HG03066 (cell line): ENCODE measurements around the gene GYS1.
"Not testable (repeated sequence)": the region's sequence is repeated elsewhere in the genome, so short reads cannot be mapped to it uniquely, and the experiment has no call there.

Experiments
- ATAC-seq: cut with Tn5 transposase; IDR thresholded peaks from one replicate; pipeline ENCODE4 v1.9.1; 2021; ENCODE audit warnings: low read depth; ENCODE audit not compliant: unreplicated experiment

The GYS1 gene

GRCh38 chr19:49018388-49019241 lies 25.5 kb upstream of the GYS1 start:
- ATAC-seq = not testable (repeated sequence)

GRCh38 chr19:49017666-49018351 lies 24.7 kb upstream of the GYS1 start:
- no peak for ATAC-seq

- no peak for ATAC-seq
These were observed 24.0 kb upstream of the GYS1 start, which contains the start of gene LHB for GRCh38 chr19:49017041-49017665. TSS of gene LHB (minus strand) at chr19:49017091. CDS start at chr19:49017081, 10 bp downstream.

GRCh38 chr19:49016067-49016839 lies 23.1 kb upstream of the GYS1 start:
- ATAC-seq = no peak

- no peak for ATAC-seq
These were observed 21.8 kb upstream of the GYS1 start for GRCh38 chr19:49014870-49015255.

GRCh38 chr19:49014123-49014869 lies 21.2 kb upstream of the GYS1 start:
- no peak for ATAC-seq

- ATAC-seq = no peak
These were observed 18.1 kb upstream of the GYS1 start for GRCh38 chr19:49011194-49011593.

GRCh38 chr19:49010453-49010852 lies 17.3 kb upstream of the GYS1 start:
- ATAC-seq = no peak

- no peak for ATAC-seq
These were observed 16.7 kb upstream of the GYS1 start for GRCh38 chr19:49009828-49010227.

GRCh38 chr19:49006905-49007304 lies 13.8 kb upstream of the GYS1 start:
- no peak for ATAC-seq

GRCh38 chr19:49004964-49005614 lies 12.0 kb upstream of the GYS1 start:
- no peak for ATAC-seq

GRCh38 chr19:49004133-49004532 lies 11.0 kb upstream of the GYS1 start:
- ATAC-seq = no peak

GRCh38 chr19:48999481-49000325 lies 6.6 kb upstream of the GYS1 start:
- no peak for ATAC-seq

- no peak for ATAC-seq
These were observed 4.9 kb upstream of the GYS1 start for GRCh38 chr19:48997972-48998371.

- no peak for ATAC-seq
These were observed 902 bp upstream of the GYS1 start for GRCh38 chr19:48994035-48994386.

GRCh38 chr19:48992581-48993174 lies 431 bp downstream of the GYS1 start:
- peak; percentile 7 for ATAC-seq

GRCh38 chr19:48991873-48992580 lies 1.1 kb downstream of the GYS1 start:
- ATAC-seq = no peak
